Panc1 (cell line): ENCODE results near the gene IGSF22.

Experiments used
- CTCF ChIP-seq: fragments of 450-650 bp; IDR thresholded peaks from 2 replicates; pipeline ENCODE4 v1.5.1; 2017; ENCODE audit warnings: mild to moderate bottlenecking
- POLR2AphosphoS5 ChIP-seq: IDR thresholded peaks from 2 replicates; pipeline ENCODE4 v1.6.1; 2012; ENCODE audit warnings: mild to moderate bottlenecking, low read depth, low read length, moderate library complexity
- REST ChIP-seq, 2 experiments: IDR thresholded peaks; 2 replicates each; pipeline ENCODE4 v1.6.1; 2011 to 2012; ENCODE audit warnings: low read depth in 2 of 2, control low read depth in 1 of 2, low read length in 1 of 2, mild to moderate bottlenecking in 1 of 2, moderate library complexity in 1 of 2; ENCODE audit not compliant: insufficient read depth in 1 of 2
- TCF7L2 ChIP-seq: IDR thresholded peaks from 2 replicates; pipeline ENCODE4 v1.6.1; 2011; ENCODE audit warnings: mild to moderate bottlenecking, low read depth, low read length, inconsistent platforms

GRCh38 chr11:18700872-18701271 lies 25.1 kb downstream of the IGSF22 start:
- TF ChIP-seq CTCF (no peak), POLR2AphosphoS5 (no peak), REST (IDR thresholded peaks at IDR 0.05; ENCODE audit: insufficient read depth in 1 of 2, low read depth in 2 of 2, low read length in 1 of 2) (no peak), TCF7L2 (no peak)
